GM23338 (cell line): ENCODE results near the gene DGLUCY.

Experiments used
- CREB1 ChIP-seq: fragments of 250-450 bp; sonication (Bioruptor Pico); IDR thresholded peaks from 2 replicates; pipeline ENCODE4 v1.5.0; 2020; ENCODE audit warnings: low read depth, mild to moderate bottlenecking, moderate library complexity
- CTCF ChIP-seq, 2 experiments: fragments of 200-600 bp in 1 of 2; sonication (generic) in 1 of 2; conservative IDR thresholded peaks; 2 replicates each; pipeline versions ENCODE4 v1.5.1 to v1.6.1; 2016 to 2017; ENCODE audit warnings: antibody characterized with exemption in 2 of 2, low read depth in 2 of 2, mild to moderate bottlenecking in 2 of 2, moderate library complexity in 1 of 2
- EZH2 ChIP-seq: fragments of 200-600 bp; sonication (generic); IDR thresholded peaks from one replicate; pipeline ENCODE4 v1.8.0; 2017; ENCODE audit warnings: antibody characterized with exemption, mild to moderate bottlenecking, low read depth; ENCODE audit not compliant: unreplicated experiment
- EZH2phosphoT487 ChIP-seq: fragments of 200-600 bp; sonication (generic); IDR thresholded peaks from one replicate; pipeline ENCODE4 v1.8.1; 2018; ENCODE audit warnings: antibody characterized with exemption; ENCODE audit not compliant: unreplicated experiment
- JUNB ChIP-seq: IDR thresholded peaks from one replicate; pipeline ENCODE4 v1.6.1; 2016; ENCODE audit warnings: antibody characterized with exemption; ENCODE audit not compliant: unreplicated experiment
- POLR2AphosphoS5 ChIP-seq: IDR thresholded peaks from 2 replicates; pipeline ENCODE4 v1.6.1; 2016; ENCODE audit warnings: antibody characterized with exemption, low read depth
- REST ChIP-seq: IDR thresholded peaks from one replicate; pipeline ENCODE4 v1.6.1; 2018; ENCODE audit warnings: antibody characterized with exemption; ENCODE audit not compliant: unreplicated experiment
- STAT1 ChIP-seq: IDR thresholded peaks from one replicate; pipeline ENCODE4 v1.6.1; 2016; ENCODE audit warnings: antibody characterized with exemption; ENCODE audit not compliant: unreplicated experiment
- ZNF114 ChIP-seq: fragments of 250-450 bp; sonication (Bioruptor Pico); IDR thresholded peaks from 2 replicates; pipeline ENCODE4 v1.5.0; 2020; ENCODE audit warnings: mild to moderate bottlenecking, moderate library complexity

- TF ChIP-seq CTCF (conservative IDR thresholded peaks at IDR 0.05; ENCODE audit: low read depth in 2 of 2) (no peak), REST (no peak), POLR2AphosphoS5 (no peak), STAT1 (no peak), EZH2 (no peak), EZH2phosphoT487 (no peak), ZNF114 (CRISPR knock-in tag) (no peak), JUNB (no peak), CREB1 (no peak)
Observed at GRCh38 chr14:91186515-91187066, 72.7 kb downstream of the DGLUCY start.
